ENCODE results near the gene TPSG1. TPM values are rescaled to one million over a fixed set of nuclear protein-coding genes. Genes with fewer than 3 reads are reported as not detected.

Gene TPSG1
- total RNA-seq, 1 experiment from 2014 or later = not detected

DNA sequence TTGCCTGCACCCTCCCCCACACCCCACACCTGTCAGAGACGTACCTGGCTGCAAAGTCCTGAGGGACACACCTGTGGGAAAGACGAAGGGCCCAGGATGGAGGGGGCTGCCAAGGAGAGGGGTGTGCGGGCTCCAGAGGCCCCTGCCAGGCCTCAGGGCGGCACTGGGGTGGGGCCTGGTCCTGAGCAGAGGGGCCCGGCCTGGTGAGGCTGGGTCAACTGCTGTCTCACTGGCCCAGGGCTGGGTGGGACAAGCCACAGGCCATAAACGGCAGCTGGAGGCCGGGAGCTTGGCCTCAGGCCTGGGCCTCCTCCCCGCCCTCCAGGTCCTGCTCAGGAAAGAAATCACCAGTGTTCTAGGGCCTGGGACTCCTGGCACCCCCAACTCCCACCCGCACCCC lies 510 bp downstream of the TPSG1 start:
- H3K4me1 ChIP-seq (ENCODE audit: control insufficient read depth in 1 of 2, insufficient read depth in 2 of 2, low read length in 2 of 2) = no peaks in the 10 kb centered on the region
- POLR2A ChIA-PET = no interaction called here
- no peaks in the 10 kb centered on the region for H3K9me2 ChIP-seq (ENCODE audit: insufficient read depth)
- no peaks in the 10 kb centered on the region for H4K20me1 ChIP-seq (ENCODE audit: insufficient read depth)
- H3K9ac ChIP-seq (ENCODE audit: low read length) = no peak overlapping the region
- no TSS peak for BruUV-seq (replicated peaks)
- no peaks in the 10 kb centered on the region for H3K36me3 ChIP-seq (ENCODE audit: control insufficient read depth in 1 of 2, insufficient read depth in 2 of 2, low read length in 2 of 2)
- H3K27ac ChIP-seq (ENCODE audit: low read depth, low read length) = no peak overlapping the region
- no peak overlapping the region for H3K4me2 ChIP-seq (ENCODE audit: low read length)
- CTCF ChIA-PET = no interaction called here
- TF ChIP-seq SIN3A (IDR thresholded peaks at IDR 0.05; ENCODE audit: low read depth) (no peak), RAD21 (IDR thresholded peaks at IDR 0.05; ENCODE audit: low read depth) (no peak), POLR2AphosphoS5 (IDR thresholded peaks at IDR 0.05; ENCODE audit: low read depth, low read length) (no peak), TCF7L2 (IDR thresholded peaks at IDR 0.05; ENCODE audit: borderline replicate concordance, extremely low read depth, insufficient read depth, insufficient read length) (no peak)
- TF ChIP-seq, protein P1, sequence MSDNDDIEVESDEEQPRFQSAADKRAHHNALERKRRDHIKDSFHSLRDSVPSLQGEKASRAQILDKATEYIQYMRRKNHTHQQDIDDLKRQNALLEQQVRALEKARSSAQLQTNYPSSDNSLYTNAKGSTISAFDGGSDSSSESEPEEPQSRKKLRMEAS (IDR thresholded peaks at IDR 0.05) = no peak
- H2AFZ ChIP-seq (ENCODE audit: low read depth, low read length, poor library complexity, severe bottlenecking) = no peak overlapping the region
- no peaks in the 10 kb centered on the region for H3K79me2 ChIP-seq (ENCODE audit: insufficient read depth, low read length)
- intact Hi-C loops (cut with micrococcal nuclease) = no loop called here
- RAD21 ChIA-PET (ENCODE audit: low non-redundant PET in 1 of 2, low total read pairs in 2 of 2, uncharacterized antibody in 2 of 2, unreplicated experiment in 2 of 2) = no interaction called here
- no peak overlapping the region for H3K4me3 ChIP-seq (replicated peaks in 1 of 2; ENCODE audit: low read depth in 1 of 2, low read length in 2 of 2)
- no peaks in the 10 kb centered on the region for H3K27me3 ChIP-seq (ENCODE audit: insufficient read depth, low read length)
- H3K9me3 ChIP-seq (ENCODE audit: control insufficient read depth in 1 of 2, insufficient read depth in 1 of 2, low read depth in 1 of 2, low read length in 2 of 2) = no peaks in the 10 kb centered on the region
- ATAC-seq (no peak), DNase-seq (ENCODE audit: low read depth, low spot score) (no peak)

- no TSS peak for BruUV-seq (replicated peaks)
- no peaks in the 10 kb centered on the region for H3K27me3 ChIP-seq (ENCODE audit: insufficient read depth, low read length)
- H3K4me1 ChIP-seq (ENCODE audit: control insufficient read depth in 1 of 2, insufficient read depth in 2 of 2, low read length in 2 of 2) = no peaks in the 10 kb centered on the region
- no peaks in the 10 kb centered on the region for H4K20me1 ChIP-seq (ENCODE audit: insufficient read depth)
- H3K9me2 ChIP-seq (ENCODE audit: insufficient read depth) = no peaks in the 10 kb centered on the region
- no peak overlapping the region for H2AFZ ChIP-seq (ENCODE audit: low read depth, low read length, poor library complexity, severe bottlenecking)
- H3K9me3 ChIP-seq (ENCODE audit: control insufficient read depth in 1 of 2, insufficient read depth in 1 of 2, low read depth in 1 of 2, low read length in 2 of 2) = no peaks in the 10 kb centered on the region
- ChIA-PET CTCF (no interaction called here), POLR2A (no interaction called here), RAD21 (ENCODE audit: low non-redundant PET in 1 of 2, low total read pairs in 2 of 2, uncharacterized antibody in 2 of 2, unreplicated experiment in 2 of 2) (no interaction called here)
- no peaks in the 10 kb centered on the region for H3K79me2 ChIP-seq (ENCODE audit: insufficient read depth, low read length)
- H3K27ac ChIP-seq (ENCODE audit: low read depth, low read length) = no peak overlapping the region
- no peak for ATAC-seq
- intact Hi-C loops (cut with micrococcal nuclease) = no loop called here
- H3K9ac ChIP-seq (ENCODE audit: low read length) = no peak overlapping the region
- H3K4me2 ChIP-seq (ENCODE audit: low read length) = no peak overlapping the region
- DNase-seq (ENCODE audit: low read depth, low spot score) = no peak
- H3K36me3 ChIP-seq (ENCODE audit: control insufficient read depth in 1 of 2, insufficient read depth in 2 of 2, low read length in 2 of 2) = no peaks in the 10 kb centered on the region
- no peak for TF ChIP-seq FOSL1 (IDR thresholded peaks at IDR 0.05; ENCODE audit: low read depth)
- no peak for TF ChIP-seq CEBPB (IDR thresholded peaks at IDR 0.05; ENCODE audit: low read depth)
- TF ChIP-seq POLR2A (IDR thresholded peaks at IDR 0.05; ENCODE audit: borderline replicate concordance, extremely low read depth, insufficient read depth, insufficient read length) = no peak
- TF ChIP-seq YY1 (IDR thresholded peaks at IDR 0.05; ENCODE audit: extremely low read depth, insufficient replicate concordance, low read depth, low read length) = no peak
- TF ChIP-seq EGR1 (IDR thresholded peaks at IDR 0.05; ENCODE audit: low read depth) = no peak
- no peak for TF ChIP-seq SP1 (IDR thresholded peaks at IDR 0.05; ENCODE audit: low read depth)
- no peak for TF ChIP-seq ZFX (IDR thresholded peaks at IDR 0.05)
- TF ChIP-seq, protein P2, sequence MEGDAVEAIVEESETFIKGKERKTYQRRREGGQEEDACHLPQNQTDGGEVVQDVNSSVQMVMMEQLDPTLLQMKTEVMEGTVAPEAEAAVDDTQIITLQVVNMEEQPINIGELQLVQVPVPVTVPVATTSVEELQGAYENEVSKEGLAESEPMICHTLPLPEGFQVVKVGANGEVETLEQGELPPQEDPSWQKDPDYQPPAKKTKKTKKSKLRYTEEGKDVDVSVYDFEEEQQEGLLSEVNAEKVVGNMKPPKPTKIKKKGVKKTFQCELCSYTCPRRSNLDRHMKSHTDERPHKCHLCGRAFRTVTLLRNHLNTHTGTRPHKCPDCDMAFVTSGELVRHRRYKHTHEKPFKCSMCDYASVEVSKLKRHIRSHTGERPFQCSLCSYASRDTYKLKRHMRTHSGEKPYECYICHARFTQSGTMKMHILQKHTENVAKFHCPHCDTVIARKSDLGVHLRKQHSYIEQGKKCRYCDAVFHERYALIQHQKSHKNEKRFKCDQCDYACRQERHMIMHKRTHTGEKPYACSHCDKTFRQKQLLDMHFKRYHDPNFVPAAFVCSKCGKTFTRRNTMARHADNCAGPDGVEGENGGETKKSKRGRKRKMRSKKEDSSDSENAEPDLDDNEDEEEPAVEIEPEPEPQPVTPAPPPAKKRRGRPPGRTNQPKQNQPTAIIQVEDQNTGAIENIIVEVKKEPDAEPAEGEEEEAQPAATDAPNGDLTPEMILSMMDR (IDR thresholded peaks at IDR 0.05 in 2 of 3, conservative IDR thresholded peaks at IDR 0.05 in 1 of 3; ENCODE audit: borderline replicate concordance in 1 of 3, insufficient read depth in 1 of 3, low read depth in 2 of 3, low read length in 2 of 3) = no peak
- no peak for TF ChIP-seq ELF1 (IDR thresholded peaks at IDR 0.05; ENCODE audit: borderline replicate concordance, low read depth)
- TF ChIP-seq JUND (IDR thresholded peaks at IDR 0.05) = no peak
- TF ChIP-seq, protein P3, sequence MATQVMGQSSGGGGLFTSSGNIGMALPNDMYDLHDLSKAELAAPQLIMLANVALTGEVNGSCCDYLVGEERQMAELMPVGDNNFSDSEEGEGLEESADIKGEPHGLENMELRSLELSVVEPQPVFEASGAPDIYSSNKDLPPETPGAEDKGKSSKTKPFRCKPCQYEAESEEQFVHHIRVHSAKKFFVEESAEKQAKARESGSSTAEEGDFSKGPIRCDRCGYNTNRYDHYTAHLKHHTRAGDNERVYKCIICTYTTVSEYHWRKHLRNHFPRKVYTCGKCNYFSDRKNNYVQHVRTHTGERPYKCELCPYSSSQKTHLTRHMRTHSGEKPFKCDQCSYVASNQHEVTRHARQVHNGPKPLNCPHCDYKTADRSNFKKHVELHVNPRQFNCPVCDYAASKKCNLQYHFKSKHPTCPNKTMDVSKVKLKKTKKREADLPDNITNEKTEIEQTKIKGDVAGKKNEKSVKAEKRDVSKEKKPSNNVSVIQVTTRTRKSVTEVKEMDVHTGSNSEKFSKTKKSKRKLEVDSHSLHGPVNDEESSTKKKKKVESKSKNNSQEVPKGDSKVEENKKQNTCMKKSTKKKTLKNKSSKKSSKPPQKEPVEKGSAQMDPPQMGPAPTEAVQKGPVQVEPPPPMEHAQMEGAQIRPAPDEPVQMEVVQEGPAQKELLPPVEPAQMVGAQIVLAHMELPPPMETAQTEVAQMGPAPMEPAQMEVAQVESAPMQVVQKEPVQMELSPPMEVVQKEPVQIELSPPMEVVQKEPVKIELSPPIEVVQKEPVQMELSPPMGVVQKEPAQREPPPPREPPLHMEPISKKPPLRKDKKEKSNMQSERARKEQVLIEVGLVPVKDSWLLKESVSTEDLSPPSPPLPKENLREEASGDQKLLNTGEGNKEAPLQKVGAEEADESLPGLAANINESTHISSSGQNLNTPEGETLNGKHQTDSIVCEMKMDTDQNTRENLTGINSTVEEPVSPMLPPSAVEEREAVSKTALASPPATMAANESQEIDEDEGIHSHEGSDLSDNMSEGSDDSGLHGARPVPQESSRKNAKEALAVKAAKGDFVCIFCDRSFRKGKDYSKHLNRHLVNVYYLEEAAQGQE (IDR thresholded peaks at IDR 0.05; ENCODE audit: low read depth) = no peak
- no peak overlapping the region for H3K4me3 ChIP-seq (replicated peaks in 1 of 2; ENCODE audit: low read depth in 1 of 2, low read length in 2 of 2)
Observed at GRCh38 chr16:1223355-1224214, 1.5 kb downstream of the TPSG1 start.
